HG03565 (cell line): Measurements from ENCODE around the gene NKAP.
A peak's percentile ranks its signal among the peaks of the same experiment; 100 is the strongest.
"Not testable (repeated sequence)": the region's sequence is repeated elsewhere in the genome, so short reads cannot be mapped to it uniquely, and the experiment has no call there.

Source experiments
- ATAC-seq: cut with Tn5 transposase; IDR thresholded peaks from one replicate; pipeline ENCODE4 v1.9.1; 2021; ENCODE audit warnings: mild to moderate bottlenecking, moderate library complexity; ENCODE audit not compliant: unreplicated experiment

NKAP gene

GRCh38 chrX:119941336-119941735 lies 2.2 kb downstream of the NKAP start:
- ATAC-seq = no peak

GRCh38 chrX:119935215-119935874 lies 8.2 kb downstream of the NKAP start:
- ATAC-seq = no peak

GRCh38 chrX:119922391-119922790 lies 21.2 kb downstream of the NKAP start:
- ATAC-seq = not testable (repeated sequence)

GRCh38 chrX:119919835-119920585 lies 23.5 kb downstream of the NKAP start:
- no peak for ATAC-seq

GRCh38 chrX:119917877-119918276 lies 25.7 kb downstream of the NKAP start:
- ATAC-seq = no peak

- no peak for ATAC-seq
Measured at GRCh38 chrX:119916310-119916709, 27.2 kb downstream of the NKAP start.

GRCh38 chrX:119900976-119901375 lies 42.6 kb downstream of the NKAP start:
- ATAC-seq = no peak

- no peak for ATAC-seq
Measured at GRCh38 chrX:119899125-119899524, 44.4 kb downstream of the NKAP start.

- no peak for ATAC-seq
Measured at GRCh38 chrX:119895843-119896326, 47.7 kb downstream of the NKAP start, which contains the start of gene AKAP14. TSS of gene AKAP14 (plus strand) at chrX:119895893. CDS start at chrX:119903224, 7,331 bp downstream.

GRCh38 chrX:119891961-119892692 lies 51.4 kb downstream of the NKAP start:
- not testable (repeated sequence) for ATAC-seq

- ATAC-seq = not testable (repeated sequence)
Measured at GRCh38 chrX:119890626-119891025, 52.9 kb downstream of the NKAP start.

GRCh38 chrX:119887721-119888425 lies 55.7 kb downstream of the NKAP start:
- ATAC-seq = peak; percentile 60

- ATAC-seq = no peak
Measured at GRCh38 chrX:119885554-119886428, 57.8 kb downstream of the NKAP start.

- no peak for ATAC-seq
Measured at GRCh38 chrX:119880552-119881437, 62.8 kb downstream of the NKAP start.

- ATAC-seq = no peak
Measured at GRCh38 chrX:119880076-119880475, 63.5 kb downstream of the NKAP start.

- ATAC-seq = no peak
Measured at GRCh38 chrX:119878740-119879139, 64.8 kb downstream of the NKAP start.

GRCh38 chrX:119871599-119872395 lies 71.8 kb downstream of the NKAP start, which contains the start of the genes NDUFA1 and RNF113A:
TSS of gene NDUFA1 (plus strand) at chrX:119871832. CDS start at chrX:119871912, 80 bp downstream.
TSS of gene RNF113A (minus strand) at chrX:119871733. CDS start at chrX:119871613, 120 bp downstream.
- peak; percentile 89 for ATAC-seq

GRCh38 chrX:119871245-119871598 lies 72.3 kb downstream of the NKAP start:
- ATAC-seq = peak; percentile 20
